Hepatic stellate cell (primary cell): Measurements from ENCODE around the gene PSMD1.
A peak's percentile ranks its signal among the peaks of the same experiment; 100 is the strongest.
"Not testable (repeated sequence)": the region's sequence is repeated elsewhere in the genome, so short reads cannot be mapped to it uniquely, and the experiment has no call there.

Source experiments
- DNase-seq: peaks from one replicate; pipeline ENCODE4 v3.0.0; 2011; ENCODE audit warnings: low spot score

The PSMD1 gene

DNA sequence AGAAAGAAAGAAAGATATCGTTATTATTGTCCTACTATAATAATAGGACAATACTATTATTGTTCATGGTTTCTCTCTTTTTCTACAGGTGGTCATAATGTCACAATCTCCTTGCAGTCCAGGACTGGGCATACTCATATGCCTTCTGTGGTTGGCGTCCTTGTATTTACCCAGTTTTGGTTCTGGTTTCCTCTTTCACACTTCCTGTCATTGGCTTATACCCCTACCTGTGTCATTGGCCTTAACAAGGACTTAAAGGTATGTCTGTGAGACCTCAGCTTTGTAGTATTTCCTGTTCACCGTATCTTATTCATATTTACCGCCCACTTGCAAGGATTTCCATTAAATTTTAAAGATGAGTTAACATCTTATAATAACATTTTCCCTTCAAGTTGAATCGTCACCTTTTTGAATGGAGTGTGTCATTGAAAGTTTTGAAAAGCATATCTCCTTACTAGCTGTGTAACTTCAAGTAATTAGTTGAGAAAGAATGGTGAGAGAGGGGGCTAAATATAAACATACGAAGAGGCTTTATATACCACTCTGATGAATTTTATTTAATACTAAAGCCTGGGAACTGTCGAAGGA, 104.7 kb downstream of the PSMD1 start:
- no peak for DNase-seq

DNA sequence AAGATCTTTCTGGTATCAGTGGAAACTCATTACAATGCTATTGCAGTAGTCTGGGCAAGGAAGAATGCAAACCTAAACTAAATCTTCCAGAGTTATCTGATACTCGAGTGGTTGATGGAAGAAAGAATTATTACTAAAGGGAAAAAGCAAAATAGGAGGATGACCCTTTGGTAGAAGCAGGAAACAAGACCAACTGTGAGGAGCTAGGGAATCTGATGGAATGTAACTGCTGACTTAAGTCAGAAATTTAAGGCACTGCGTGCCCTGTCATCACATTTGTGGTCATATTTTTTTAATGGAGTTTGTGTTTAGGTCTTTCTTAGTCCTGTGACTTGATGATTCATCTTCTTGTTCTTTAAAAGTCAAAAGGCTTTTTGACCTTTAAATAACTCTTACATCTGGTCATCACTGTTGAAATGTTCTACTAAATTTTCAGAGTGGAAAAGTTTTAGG, 105.2 kb downstream of the PSMD1 start:
- peak; percentile 50 for DNase-seq

DNA sequence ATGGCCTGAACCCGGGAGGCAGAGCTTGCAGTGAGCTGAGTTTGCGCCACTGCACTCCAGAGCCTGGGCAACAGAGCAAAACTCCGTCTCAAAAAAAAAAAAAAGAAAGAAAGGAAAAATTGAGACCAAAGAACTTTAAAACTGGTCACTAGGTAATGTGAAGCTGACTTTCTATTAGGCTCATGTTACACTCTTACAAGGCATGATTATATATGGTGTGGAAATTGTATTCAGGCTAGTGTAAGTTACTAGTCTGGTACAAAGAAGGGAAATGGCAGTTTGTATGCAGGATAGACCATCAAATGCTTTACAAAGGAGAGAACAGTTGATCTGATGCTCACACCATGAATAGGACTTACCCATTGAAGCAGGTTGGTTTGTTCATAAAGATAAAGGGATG, 106.3 kb downstream of the PSMD1 start:
- no peak for DNase-seq

DNA sequence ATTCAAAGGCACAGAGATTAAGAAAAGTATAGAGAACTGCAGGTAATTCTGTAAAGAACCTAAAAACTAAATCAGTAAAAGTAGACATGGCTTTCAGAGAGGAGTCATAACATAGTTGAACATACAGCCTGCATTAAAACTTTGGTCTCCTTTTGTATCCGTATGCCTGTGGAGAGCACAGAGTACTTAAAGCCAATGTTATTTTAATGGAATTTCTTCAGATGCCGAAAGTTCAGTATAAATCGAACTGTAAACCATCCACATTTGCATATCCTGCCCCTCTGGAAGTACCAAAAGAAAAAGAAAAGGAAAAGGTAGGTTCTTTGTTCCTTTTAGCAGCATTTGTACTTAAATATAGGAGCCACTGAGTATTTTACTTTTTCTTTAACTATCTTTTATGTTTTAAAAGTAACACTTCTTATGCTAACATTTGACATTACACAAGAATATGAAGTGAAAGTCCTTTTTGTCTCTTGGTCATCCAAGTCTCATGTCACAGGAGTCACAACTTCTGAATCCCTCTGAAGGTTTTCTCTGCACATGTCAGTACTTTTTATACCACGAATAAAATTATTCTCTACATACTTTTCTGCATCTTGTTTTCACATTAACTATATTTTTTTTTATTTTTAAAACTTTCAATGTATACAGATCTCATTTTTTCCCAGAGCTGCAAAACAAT, 106.9 kb downstream of the PSMD1 start:
- DNase-seq = no peak

- no peak for DNase-seq
Observed at GRCh38 chr2:231167745-231168459, 111.2 kb downstream of the PSMD1 start.

DNA sequence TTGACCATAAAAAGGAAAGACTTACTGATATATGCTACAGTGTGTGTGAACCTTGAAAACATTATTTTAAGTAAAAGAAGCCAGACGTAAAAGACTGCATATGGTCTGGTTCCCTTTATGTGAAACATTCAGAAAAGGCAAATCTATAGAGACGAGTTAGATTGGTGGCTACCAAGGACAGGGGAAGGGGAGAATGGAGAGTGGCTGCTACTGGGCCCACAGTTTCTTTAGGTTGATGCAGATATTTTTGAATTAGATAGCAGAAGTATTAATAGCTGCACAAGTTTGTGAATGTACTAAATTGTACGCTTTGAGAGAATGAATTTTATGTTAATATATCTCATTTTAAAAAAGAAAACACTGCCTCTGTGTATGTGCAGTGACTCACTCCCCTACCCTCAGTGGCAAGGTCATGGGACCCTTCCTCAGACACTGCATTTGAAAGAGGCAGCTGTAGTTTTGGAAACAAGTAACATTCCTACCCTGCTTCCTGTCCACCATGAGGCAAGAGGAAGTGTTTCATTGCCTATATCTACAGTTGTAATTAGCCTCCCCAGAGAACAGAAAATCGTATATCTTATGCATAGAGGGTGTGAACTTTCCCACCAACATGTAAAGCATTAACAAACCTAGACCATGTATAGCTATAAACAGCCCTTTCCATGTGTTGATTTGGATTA, 111.9 kb downstream of the PSMD1 start:
- no peak for DNase-seq

- no peak for DNase-seq
Observed at GRCh38 chr2:231169488-231169887, 112.8 kb downstream of the PSMD1 start.

DNA sequence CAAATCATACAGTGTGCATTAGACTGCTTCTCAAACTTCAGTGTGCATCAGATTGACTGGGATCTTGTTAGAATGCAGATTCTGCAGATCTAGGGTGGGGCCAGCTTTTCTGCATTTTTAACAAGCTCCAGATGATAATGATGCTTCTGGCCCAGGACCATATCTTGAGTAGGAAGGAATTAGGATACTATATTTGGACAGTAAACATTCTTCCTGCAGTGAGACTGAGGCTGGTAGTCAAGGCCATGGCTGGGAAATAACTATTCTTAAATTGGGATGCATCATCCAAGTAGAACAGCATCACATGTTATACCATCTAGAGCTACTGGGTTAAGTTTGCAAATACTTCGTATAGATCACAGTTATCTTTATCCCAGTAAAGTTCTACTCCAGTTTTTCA, 113.4 kb downstream of the PSMD1 start:
- DNase-seq = no peak

- DNase-seq = no peak
Observed at GRCh38 chr2:231172025-231172424, 115.4 kb downstream of the PSMD1 start.

DNA sequence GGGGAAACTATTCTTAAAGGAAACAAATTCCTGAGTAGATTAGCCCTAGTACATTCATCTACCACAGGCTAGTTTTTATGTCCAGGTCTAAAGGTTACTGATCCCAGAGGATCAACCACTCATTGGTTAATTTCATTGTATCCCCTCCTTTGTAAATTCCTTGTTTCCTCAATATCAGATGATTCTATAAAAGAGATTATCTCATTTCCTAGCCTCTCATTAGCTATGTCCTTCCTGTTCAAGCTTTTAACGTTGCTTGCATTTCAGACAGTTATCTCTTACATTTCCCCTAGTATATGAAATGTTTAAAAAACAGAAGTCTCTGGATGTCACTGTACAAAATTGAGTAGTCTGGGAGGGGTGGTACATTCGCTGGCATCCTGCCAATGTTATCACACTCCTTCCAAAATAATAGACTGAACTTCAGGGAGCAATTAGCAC, 117.6 kb downstream of the PSMD1 start:
- DNase-seq = no peak

GRCh38 chr2:231176066-231176465, 119.4 kb downstream of the PSMD1 start:
- no peak for DNase-seq

DNA sequence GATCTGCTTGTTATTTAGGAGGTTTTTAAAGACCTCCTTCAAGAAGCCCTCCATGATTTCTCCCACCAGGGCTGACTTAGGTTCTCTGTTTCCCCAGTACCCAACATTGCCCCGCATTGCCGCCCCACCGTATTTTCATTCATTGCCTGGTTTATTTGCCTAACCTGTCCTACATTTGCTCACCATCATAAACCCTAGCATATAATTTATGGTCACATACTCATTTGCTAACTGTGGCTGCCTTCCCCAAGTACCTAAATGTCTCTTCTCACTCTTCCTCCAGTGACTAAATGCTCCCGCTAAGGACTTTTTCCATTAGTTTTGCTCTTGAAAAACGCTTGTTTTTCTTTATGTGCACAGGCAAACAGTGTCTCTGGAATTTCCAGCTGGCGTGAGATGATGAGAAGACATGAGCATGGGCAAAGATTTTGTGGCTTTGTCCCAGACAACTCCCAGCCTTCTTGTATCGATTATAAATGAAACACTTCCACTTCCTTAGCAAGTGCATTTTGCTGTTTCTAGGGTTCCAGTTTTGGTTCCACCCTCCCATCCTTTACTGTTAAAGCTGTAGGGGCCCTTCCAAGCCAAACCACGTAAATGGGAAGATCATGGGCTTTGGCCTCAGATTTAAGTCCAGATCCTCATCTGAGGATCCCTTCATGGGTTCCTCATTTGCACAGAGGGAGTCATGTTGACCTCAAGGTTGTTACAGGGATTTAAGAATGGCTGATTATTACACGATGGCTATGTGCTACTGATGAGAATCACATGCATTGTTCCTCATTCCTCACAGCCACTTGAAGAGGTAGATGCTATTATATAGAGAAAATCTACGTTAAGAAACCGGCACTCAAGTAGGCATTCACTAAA, 120.7 kb downstream of the PSMD1 start:
- no peak for DNase-seq

DNA sequence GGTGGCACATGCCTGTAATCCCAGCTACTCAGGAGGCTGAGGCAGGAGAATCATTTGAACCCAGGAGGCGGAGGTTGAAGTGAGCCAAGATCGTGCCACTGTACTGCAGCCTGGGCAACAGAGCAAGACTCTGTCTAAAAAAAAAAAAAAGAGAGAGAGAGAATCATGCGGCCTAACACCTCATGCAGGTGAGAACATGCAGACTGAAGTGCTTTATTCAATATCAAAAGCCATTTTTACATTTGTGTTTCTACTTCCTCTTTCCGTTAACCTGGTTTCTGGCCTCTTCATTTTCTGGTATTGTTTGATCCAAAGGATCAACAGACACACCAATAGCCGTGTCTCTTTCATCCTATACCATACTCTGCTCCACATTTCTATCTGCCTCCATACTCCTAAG, 122.1 kb downstream of the PSMD1 start:
- not testable (repeated sequence) for DNase-seq

GRCh38 chr2:231181860-231182512, 125.3 kb downstream of the PSMD1 start:
- DNase-seq = peak; percentile 67

DNA sequence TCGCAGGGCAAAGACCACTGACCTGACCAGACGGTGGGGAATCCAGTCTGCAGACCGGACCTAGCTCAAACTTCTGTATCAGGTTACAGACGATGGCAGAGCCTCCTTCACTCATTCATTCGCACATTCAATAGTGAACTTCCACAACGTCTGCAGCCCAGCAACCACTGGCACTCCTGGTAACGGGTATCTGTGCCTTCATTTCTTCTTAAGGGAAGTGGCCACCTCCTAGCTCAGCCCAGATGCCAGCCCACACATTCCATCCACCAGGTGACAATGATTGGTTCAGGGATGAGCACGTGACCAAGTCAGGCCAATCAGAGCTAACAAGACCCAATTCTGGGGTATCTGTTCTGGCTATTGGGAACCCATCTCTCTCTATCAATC, 125.8 kb downstream of the PSMD1 start:
- DNase-seq = no peak

DNA sequence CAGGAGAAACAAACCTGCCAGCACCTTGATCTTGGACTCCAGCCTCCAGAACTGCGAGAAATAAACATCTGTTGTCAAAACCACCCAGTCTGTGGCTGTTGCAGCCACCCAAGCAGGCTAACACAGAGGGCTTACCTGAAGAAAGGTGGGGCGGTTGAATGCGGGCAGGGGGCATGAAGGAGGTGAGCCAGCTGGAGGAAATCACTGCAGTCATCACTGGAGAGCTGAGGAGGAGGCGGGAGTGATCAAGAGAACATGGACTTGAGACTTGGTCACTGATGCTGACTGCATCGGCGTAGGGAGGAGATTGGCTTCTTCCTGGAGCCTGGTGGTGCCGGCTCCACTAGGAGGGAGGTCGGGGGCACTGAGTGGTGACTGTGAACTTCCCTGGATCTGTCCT, 127.2 kb downstream of the PSMD1 start:
- DNase-seq = no peak

GRCh38 chr2:231184319-231184718, 127.7 kb downstream of the PSMD1 start:
- no peak for DNase-seq

DNA sequence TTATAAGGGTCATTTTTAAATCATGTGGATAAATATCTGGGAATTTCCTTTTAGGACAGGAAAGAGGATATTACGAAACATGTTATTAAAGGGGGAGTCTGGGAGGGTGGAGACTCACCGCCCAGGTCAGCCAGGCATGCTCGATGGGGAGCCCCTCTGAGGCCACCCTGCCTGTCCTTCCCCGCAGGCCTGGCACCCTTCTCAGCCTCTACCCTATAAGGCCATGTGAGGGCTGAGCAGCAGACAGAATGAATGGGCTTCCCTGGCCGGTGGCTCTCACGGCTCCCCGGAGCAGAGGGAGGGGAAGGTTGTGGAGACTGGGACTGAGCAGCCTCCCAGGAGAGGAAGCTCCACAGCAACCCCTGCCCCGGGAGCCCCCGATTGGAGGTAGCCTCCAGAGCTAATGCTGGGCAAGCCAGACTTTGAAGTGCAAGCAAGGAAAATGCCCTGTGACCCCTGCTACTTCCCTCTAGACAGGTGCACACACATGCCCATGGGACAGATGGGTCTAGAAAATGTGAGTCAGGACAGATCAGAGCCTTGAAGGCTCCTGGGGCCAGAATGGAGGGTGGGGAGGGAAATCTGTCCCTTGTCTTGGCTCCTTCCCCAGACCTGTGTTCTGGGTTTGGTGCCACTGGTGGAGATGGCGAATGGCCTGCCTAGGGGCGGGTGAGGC, 128.5 kb downstream of the PSMD1 start:
- no peak for DNase-seq

GRCh38 chr2:231185886-231186285, 129.2 kb downstream of the PSMD1 start:
- no peak for DNase-seq

DNA sequence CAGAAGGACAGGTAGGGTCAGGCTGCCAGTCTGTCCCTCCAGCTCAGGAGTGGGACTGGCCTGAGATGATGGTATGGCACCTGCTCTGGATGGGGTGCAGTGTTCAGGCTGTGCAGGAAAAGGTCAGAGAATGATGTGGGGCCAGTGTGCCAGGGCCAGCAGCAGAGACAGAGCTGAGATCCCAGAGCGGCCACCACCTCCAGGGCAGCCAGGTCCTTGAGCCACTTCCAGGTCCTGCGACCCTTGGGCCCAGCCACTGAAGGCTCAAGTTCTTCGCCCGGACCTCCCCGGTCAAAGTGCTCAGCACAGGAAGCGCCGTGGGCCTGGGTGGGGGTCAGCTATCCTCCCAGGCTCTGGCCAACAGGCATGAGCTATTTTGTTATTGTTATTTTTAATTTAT, 129.7 kb downstream of the PSMD1 start:
- no peak for DNase-seq
